ENCODE results near the gene DENND6A.
A peak's percentile ranks its signal among the peaks of the same experiment; 100 is the strongest.
"Not testable (repeated sequence)": the region's sequence is repeated elsewhere in the genome, so short reads cannot be mapped to it uniquely, and the experiment has no call there.

The DENND6A gene

GRCh38 chr3:57691411-57692132 lies 1.3 kb downstream of the DENND6A start:
- no peak for DNase-seq

GRCh38 chr3:57689367-57690053 lies 3.4 kb downstream of the DENND6A start:
- no peak for DNase-seq

GRCh38 chr3:57688291-57688690 lies 4.6 kb downstream of the DENND6A start:
- no peak for DNase-seq

GRCh38 chr3:57683286-57683685 lies 9.6 kb downstream of the DENND6A start:
- no peak for DNase-seq

- DNase-seq, result no peak
Measured at GRCh38 chr3:57682284-57682683, 10.6 kb downstream of the DENND6A start.

- DNase-seq, result no peak
Measured at GRCh38 chr3:57681691-57682090, 11.2 kb downstream of the DENND6A start.

- no peak for DNase-seq
Measured at GRCh38 chr3:57680046-57680445, 12.8 kb downstream of the DENND6A start.

GRCh38 chr3:57675530-57675929 lies 17.3 kb downstream of the DENND6A start:
- no peak for DNase-seq

- peak in 1 of 2 donors; percentile 46 for DNase-seq
Measured at GRCh38 chr3:57673156-57673555, 19.7 kb downstream of the DENND6A start.

GRCh38 chr3:57670543-57670942 lies 22.3 kb downstream of the DENND6A start:
- no peak for DNase-seq

GRCh38 chr3:57661404-57661803 lies 31.5 kb downstream of the DENND6A start:
- DNase-seq, result no peak

GRCh38 chr3:57659806-57660439 lies 33.0 kb downstream of the DENND6A start:
- DNase-seq, result no peak

GRCh38 chr3:57659004-57659673 lies 33.7 kb downstream of the DENND6A start:
- DNase-seq, result no peak

GRCh38 chr3:57658536-57658935 lies 34.3 kb downstream of the DENND6A start:
- DNase-seq, result no peak

GRCh38 chr3:57655727-57656126 lies 37.1 kb downstream of the DENND6A start:
- DNase-seq, result no peak

- no peak for DNase-seq
Measured at GRCh38 chr3:57654267-57654666, 38.6 kb downstream of the DENND6A start.

- no peak for DNase-seq
Measured at GRCh38 chr3:57652203-57652602, 40.7 kb downstream of the DENND6A start.

GRCh38 chr3:57647292-57647940 lies 45.5 kb downstream of the DENND6A start:
- DNase-seq, result no peak

GRCh38 chr3:57646723-57647122 lies 46.2 kb downstream of the DENND6A start:
- no peak for DNase-seq

GRCh38 chr3:57644740-57645139 lies 48.1 kb downstream of the DENND6A start:
- no peak for DNase-seq

GRCh38 chr3:57637391-57637790 lies 55.5 kb downstream of the DENND6A start:
- DNase-seq, result no peak

- not testable (repeated sequence) for DNase-seq
Measured at GRCh38 chr3:57634259-57634658, 58.6 kb downstream of the DENND6A start.

- no peak for DNase-seq
Measured at GRCh38 chr3:57627976-57628375, 64.9 kb downstream of the DENND6A start.
